Dermis microvascular lymphatic vessel endothelial cell (primary cell): Measurements from ENCODE around the gene STIMATE. TPM values are rescaled to one million over a fixed set of nuclear protein-coding genes. Genes with fewer than 3 reads are reported as not detected.

Experiments
- DNase-seq, 2 donors: peaks; one replicate each; pipeline versions ENCODE4 v3.0.0 to v3.0.0-alpha.2; 2010; ENCODE audit warnings: low read depth in 2 of 2
- total RNA-seq: library from RNA; depleted of rRNA; stranded (reverse); fragments of >200 nt; gene quantifications from 2 replicates; pipeline ENCODE4 v1.2.1, GENCODE V29; 2014

STIMATE gene
- total RNA-seq, 1 donor from 2014 or later = 8.0 TPM

DNA sequence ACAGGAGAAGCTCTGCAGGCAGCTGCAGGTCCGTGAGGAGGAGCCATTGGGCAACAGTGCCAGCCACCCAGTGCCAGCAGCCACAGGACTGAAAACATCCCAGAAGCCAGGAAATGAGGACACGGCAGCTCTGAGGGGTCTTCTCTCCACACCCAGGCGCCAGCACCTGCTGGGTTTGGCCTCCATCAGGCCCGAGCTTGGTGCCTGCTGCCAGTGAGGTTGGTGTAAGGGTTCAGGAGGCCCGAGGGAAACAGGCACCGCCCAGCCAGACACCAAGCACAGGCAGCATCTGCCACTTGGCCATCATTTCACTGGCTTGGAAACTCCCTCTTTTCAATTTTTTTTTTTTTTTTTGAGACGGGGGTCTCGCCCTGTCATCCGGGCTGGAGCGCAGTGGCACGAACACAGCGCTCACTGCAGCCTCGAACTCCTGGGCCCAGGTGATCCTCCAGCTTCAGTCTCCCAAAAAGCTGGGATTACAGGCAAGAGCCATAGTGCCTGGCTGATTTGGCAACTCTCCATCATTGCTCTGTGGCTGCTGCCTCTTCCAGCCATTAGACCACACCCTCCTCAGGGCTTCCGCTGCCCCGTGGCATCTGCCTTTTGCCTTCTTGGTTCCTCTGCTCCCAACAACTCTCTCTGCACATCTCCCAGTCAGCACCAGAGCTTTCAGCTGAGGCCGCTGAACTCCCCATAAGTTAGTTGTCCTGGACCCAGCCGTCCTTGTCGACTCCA lies 104.2 kb downstream of the STIMATE start:
- DNase-seq = no peak

DNA sequence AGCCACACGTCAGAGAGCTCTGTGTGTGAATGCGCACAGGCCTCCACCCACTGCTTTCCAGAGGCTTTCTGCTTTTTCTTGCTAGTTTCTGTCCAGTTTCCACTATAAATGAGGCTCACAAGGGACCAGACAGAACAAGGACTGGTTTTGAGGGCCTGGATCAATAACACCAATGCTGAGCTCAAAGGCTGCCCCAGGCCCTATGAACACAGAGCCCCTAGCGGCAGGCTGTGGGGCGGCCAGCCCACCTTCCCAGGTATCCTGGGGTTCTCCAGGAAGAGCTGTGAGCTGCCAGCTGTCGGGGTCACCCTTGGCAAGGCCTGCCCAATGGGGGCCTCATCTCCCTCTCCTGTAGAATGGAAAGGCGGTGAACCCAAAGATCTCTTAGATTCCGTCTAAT lies 104.9 kb downstream of the STIMATE start:
- DNase-seq = no peak

GRCh38 chr3:52791928-52792327 lies 105.4 kb downstream of the STIMATE start:
- DNase-seq = no peak

- no peak for DNase-seq
Observed at GRCh38 chr3:52791366-52791765, 106.0 kb downstream of the STIMATE start.

- no peak for DNase-seq
Observed at GRCh38 chr3:52790741-52791140, 106.6 kb downstream of the STIMATE start.

DNA sequence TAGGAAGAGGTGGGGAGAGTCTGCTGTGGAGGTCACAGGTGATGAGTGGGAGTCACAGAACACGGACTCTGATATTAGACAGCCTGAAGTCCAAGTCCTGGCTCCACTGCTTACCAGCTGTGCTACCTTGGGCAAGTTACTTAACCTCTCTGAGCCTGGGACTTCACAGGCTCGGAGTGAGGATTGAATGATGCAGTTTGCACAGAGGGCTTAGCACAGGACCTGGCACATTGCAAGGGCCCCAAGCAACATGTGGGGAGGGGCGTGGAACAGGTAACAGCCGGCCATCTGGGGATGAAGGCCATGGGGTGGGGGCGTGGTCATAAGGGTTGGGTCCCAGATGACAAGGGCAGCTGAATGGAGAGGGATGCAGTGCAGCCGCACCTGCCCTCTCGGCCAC lies 107.0 kb downstream of the STIMATE start:
- no peak for DNase-seq

- no peak for DNase-seq
Observed at GRCh38 chr3:52789746-52790040, 107.7 kb downstream of the STIMATE start.

GRCh38 chr3:52788890-52789745 lies 108.2 kb downstream of the STIMATE start:
- DNase-seq = no peak

- no peak for DNase-seq
Observed at GRCh38 chr3:52787672-52788625, 109.4 kb downstream of the STIMATE start.

- no peak for DNase-seq
Observed at GRCh38 chr3:52787246-52787645, 110.1 kb downstream of the STIMATE start.

Other genes starting within 250 kb of the STIMATE start
- 51.9 and 61.6 TPM in 2 replicates for gene PBRM1, start 211.6 kb downstream of the STIMATE start, total RNA-seq
- 53.1 and 71.6 TPM in 2 replicates for gene GNL3, start 211.5 kb downstream of the STIMATE start, total RNA-seq
- 37.4 and 44.6 TPM in 2 replicates for gene GLT8D1, start 191.8 kb downstream of the STIMATE start, total RNA-seq
- 36.3 and 37.4 TPM in 2 replicates for gene SPCS1, start 191.4 kb downstream of the STIMATE start, total RNA-seq
- gene NEK4, start 126.6 kb downstream of the STIMATE start, total RNA-seq = 11.6 and 12.6 TPM in 2 replicates
- gene ITIH1, start 119.9 kb downstream of the STIMATE start, total RNA-seq = not detected in 2 replicates
- 0.64 and 1.1 TPM in 2 replicates for gene ITIH3, start 102.8 kb downstream of the STIMATE start, total RNA-seq
- 0.39 and 1.0 TPM in 2 replicates for gene ITIH4, start 66.9 kb downstream of the STIMATE start, total RNA-seq
- 0.25 TPM in 1 of 2 replicates, not detected in the other for gene MUSTN1, start 62.5 kb downstream of the STIMATE start, total RNA-seq
- 3.9 and 4.3 TPM in 2 replicates for gene SFMBT1, start 148.5 kb upstream of the STIMATE start, total RNA-seq
- gene RFT1, start 232.9 kb upstream of the STIMATE start, total RNA-seq = 12.2 and 13.5 TPM in 2 replicates